ENCODE measurements around the gene RCVRN.

DNA sequence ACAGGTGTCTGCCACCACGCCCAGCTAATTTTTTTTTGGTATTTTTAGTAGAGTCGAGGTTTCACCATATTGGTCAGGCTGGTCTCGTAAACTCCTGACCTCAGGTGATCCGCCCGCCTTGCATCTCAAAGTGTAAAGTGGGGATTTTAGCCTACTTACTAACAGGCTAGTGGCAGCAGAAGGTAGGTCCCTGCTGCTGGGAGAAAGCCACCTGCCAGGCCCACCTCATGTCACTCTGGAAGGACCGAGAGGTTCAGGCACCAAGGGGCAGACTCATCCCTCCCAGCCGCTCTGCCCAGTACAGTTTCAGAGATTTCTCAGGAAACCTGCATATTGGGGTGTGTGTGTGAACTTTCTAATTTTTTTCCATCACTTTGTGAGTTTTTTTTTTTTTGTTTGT lies 2.1 kb upstream of the RCVRN start:
- TF ChIP-seq, protein P1, sequence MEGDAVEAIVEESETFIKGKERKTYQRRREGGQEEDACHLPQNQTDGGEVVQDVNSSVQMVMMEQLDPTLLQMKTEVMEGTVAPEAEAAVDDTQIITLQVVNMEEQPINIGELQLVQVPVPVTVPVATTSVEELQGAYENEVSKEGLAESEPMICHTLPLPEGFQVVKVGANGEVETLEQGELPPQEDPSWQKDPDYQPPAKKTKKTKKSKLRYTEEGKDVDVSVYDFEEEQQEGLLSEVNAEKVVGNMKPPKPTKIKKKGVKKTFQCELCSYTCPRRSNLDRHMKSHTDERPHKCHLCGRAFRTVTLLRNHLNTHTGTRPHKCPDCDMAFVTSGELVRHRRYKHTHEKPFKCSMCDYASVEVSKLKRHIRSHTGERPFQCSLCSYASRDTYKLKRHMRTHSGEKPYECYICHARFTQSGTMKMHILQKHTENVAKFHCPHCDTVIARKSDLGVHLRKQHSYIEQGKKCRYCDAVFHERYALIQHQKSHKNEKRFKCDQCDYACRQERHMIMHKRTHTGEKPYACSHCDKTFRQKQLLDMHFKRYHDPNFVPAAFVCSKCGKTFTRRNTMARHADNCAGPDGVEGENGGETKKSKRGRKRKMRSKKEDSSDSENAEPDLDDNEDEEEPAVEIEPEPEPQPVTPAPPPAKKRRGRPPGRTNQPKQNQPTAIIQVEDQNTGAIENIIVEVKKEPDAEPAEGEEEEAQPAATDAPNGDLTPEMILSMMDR (IDR thresholded peaks at IDR 0.05), result no peak
- no peak for TF ChIP-seq EP300 (IDR thresholded peaks at IDR 0.05)
- no peak for TF ChIP-seq POLR2A (IDR thresholded peaks at IDR 0.05)
